Nephron (organoid): Measurements from ENCODE around the gene EXO1.

Experiments used
- H3K27ac Mint-ChIP-seq, 3 experiments: 2 replicates each; pipeline ENCODE4 v1.8.0; 2020; ENCODE audit warnings: mixed read lengths in 3 of 3, mild to moderate bottlenecking in 2 of 3, moderate library complexity in 1 of 3
- H3K27me3 Mint-ChIP-seq: 2 replicates; pipeline ENCODE4 v1.8.0; 2021; ENCODE audit warnings: low read depth, mild to moderate bottlenecking, moderate library complexity, mixed read lengths
- H3K36me3 Mint-ChIP-seq: 2 replicates; pipeline ENCODE4 v1.8.0; 2020; ENCODE audit warnings: low read depth, mixed read lengths
- H3K4me1 Mint-ChIP-seq: 2 replicates; pipeline ENCODE4 v1.8.0; 2020; ENCODE audit warnings: mixed read lengths
- H3K4me3 Mint-ChIP-seq, 3 experiments: 2 replicates each; pipeline ENCODE4 v1.8.0; 2020; ENCODE audit warnings: mild to moderate bottlenecking in 3 of 3, mixed read lengths in 3 of 3, moderate library complexity in 2 of 3
- H3K9me3 Mint-ChIP-seq: 2 replicates; pipeline ENCODE4 v1.8.0; 2020; ENCODE audit warnings: mixed read lengths
- CTCF ChIP-seq, 3 experiments: fragments of 200-600 bp; sonication (generic); IDR thresholded peaks; one replicate each; pipeline ENCODE4 v1.5.0; 2021; ENCODE audit warnings: antibody characterized with exemption in 3 of 3; ENCODE audit not compliant: unreplicated experiment in 3 of 3

EXO1 gene

GRCh38 chr1:241827264-241827663 is 20.7 kb upstream of the EXO1 start:
- Mint-ChIP-seq H3K9me3 (no peaks in the 10 kb centered on the region), H3K4me1 (peaks cover 8% of the 10 kb centered on the region), H3K36me3 (no peaks in the 10 kb centered on the region), H3K27me3 (peaks cover 13% of the 10 kb centered on the region), H3K27ac (no peak overlapping the region), H3K4me3 (no peak overlapping the region)
- TF ChIP-seq CTCF (IDR thresholded peaks at IDR 0.05; ENCODE audit: unreplicated experiment in 3 of 3): no peak

GRCh38 chr1:241828463-241829021 is 19.5 kb upstream of the EXO1 start:
- TF ChIP-seq CTCF (IDR thresholded peaks at IDR 0.05; ENCODE audit: unreplicated experiment in 3 of 3): no peak
- H3K27ac Mint-ChIP-seq: no peak overlapping the region
- H3K9me3 Mint-ChIP-seq: no peaks in the 10 kb centered on the region
- peaks cover 8% of the 10 kb centered on the region for H3K4me1 Mint-ChIP-seq
- H3K36me3 Mint-ChIP-seq: no peaks in the 10 kb centered on the region
- no peak overlapping the region for H3K4me3 Mint-ChIP-seq
- H3K27me3 Mint-ChIP-seq: peaks cover 13% of the 10 kb centered on the region

GRCh38 chr1:241829468-241829867 is 18.5 kb upstream of the EXO1 start:
- no peak overlapping the region for H3K4me3 Mint-ChIP-seq
- no peak for TF ChIP-seq CTCF (IDR thresholded peaks at IDR 0.05; ENCODE audit: unreplicated experiment in 3 of 3)
- H3K4me1 Mint-ChIP-seq: peaks cover 8% of the 10 kb centered on the region
- peaks cover 15% of the 10 kb centered on the region for H3K27me3 Mint-ChIP-seq
- H3K27ac Mint-ChIP-seq: no peak overlapping the region
- H3K36me3 Mint-ChIP-seq: no peaks in the 10 kb centered on the region
- no peaks in the 10 kb centered on the region for H3K9me3 Mint-ChIP-seq

GRCh38 chr1:241834733-241835377 is 13.1 kb upstream of the EXO1 start:
- Mint-ChIP-seq H3K27me3 (peaks cover 14% of the 10 kb centered on the region), H3K27ac (no peak overlapping the region), H3K36me3 (no peaks in the 10 kb centered on the region), H3K4me1 (no peaks in the 10 kb centered on the region), H3K9me3 (no peaks in the 10 kb centered on the region), H3K4me3 (no peak overlapping the region)
- TF ChIP-seq CTCF (IDR thresholded peaks at IDR 0.05; ENCODE audit: unreplicated experiment in 3 of 3): peak; percentile 69 to 78 (median 72)

- no peaks in the 10 kb centered on the region for H3K4me1 Mint-ChIP-seq
- H3K36me3 Mint-ChIP-seq: no peaks in the 10 kb centered on the region
- TF ChIP-seq CTCF (IDR thresholded peaks at IDR 0.05; ENCODE audit: unreplicated experiment in 3 of 3): no peak
- peaks cover 9% of the 10 kb centered on the region for H3K27me3 Mint-ChIP-seq
- no peak overlapping the region for H3K27ac Mint-ChIP-seq
- no peak overlapping the region for H3K4me3 Mint-ChIP-seq
- no peaks in the 10 kb centered on the region for H3K9me3 Mint-ChIP-seq
Observed at GRCh38 chr1:241836941-241837340, 11.1 kb upstream of the EXO1 start.

- Mint-ChIP-seq H3K27me3 (peaks cover 9% of the 10 kb centered on the region), H3K27ac (no peak overlapping the region), H3K4me1 (no peaks in the 10 kb centered on the region), H3K4me3 (no peak overlapping the region), H3K9me3 (no peaks in the 10 kb centered on the region), H3K36me3 (no peaks in the 10 kb centered on the region)
- TF ChIP-seq CTCF (IDR thresholded peaks at IDR 0.05; ENCODE audit: unreplicated experiment in 3 of 3): no peak
Observed at GRCh38 chr1:241837416-241837815, 10.6 kb upstream of the EXO1 start.
